ENCODE measurements around the gene SLC8A1.

The SLC8A1 gene

DNA sequence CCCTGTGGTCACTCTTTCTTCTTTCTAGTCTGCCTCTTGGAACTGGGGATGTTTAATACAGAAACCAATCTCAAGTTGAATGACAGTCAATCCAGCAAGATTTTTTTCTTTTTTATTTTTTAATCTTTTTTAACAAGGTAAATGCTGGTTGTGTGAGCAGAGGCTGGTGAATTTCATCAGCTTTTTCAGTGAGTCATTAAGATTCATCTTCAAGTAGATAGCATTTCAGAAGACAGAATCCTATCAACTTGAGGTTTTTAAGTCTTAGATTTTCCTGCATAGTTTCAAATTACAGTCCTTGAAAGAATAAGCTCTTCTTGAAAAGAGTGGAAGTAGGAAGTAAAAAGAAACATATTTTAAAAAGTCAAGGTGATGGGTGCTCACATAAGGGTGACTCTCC, 12.4 kb downstream of the SLC8A1 start:
- TF ChIP-seq, protein P1, sequence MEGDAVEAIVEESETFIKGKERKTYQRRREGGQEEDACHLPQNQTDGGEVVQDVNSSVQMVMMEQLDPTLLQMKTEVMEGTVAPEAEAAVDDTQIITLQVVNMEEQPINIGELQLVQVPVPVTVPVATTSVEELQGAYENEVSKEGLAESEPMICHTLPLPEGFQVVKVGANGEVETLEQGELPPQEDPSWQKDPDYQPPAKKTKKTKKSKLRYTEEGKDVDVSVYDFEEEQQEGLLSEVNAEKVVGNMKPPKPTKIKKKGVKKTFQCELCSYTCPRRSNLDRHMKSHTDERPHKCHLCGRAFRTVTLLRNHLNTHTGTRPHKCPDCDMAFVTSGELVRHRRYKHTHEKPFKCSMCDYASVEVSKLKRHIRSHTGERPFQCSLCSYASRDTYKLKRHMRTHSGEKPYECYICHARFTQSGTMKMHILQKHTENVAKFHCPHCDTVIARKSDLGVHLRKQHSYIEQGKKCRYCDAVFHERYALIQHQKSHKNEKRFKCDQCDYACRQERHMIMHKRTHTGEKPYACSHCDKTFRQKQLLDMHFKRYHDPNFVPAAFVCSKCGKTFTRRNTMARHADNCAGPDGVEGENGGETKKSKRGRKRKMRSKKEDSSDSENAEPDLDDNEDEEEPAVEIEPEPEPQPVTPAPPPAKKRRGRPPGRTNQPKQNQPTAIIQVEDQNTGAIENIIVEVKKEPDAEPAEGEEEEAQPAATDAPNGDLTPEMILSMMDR (IDR thresholded peaks at IDR 0.05; ENCODE audit: low read depth, low read length, missing control alignments), result no peak
- H3K4me3 ChIP-seq (ENCODE audit: low read depth, low read length), result no peak overlapping the region
- DNase-seq (ENCODE audit: low read depth), result no peak

DNA sequence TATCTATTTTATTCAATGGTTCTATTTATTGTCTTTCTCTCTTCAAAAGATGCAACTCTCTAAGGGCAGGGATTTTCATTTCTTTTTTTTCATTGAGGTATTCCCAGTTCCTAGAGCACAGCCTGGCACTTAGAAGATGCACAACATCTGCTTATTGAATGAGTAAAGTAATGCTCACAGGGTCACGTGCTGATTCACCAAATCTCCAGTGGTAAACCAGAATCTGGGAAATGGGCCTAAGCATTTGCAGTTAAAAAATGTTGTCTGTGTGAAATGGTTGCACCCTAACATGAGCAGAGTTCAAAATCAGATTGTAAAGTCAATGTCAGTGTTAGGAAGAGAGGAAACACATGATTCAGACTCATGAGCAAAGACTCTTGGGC, 15.8 kb downstream of the SLC8A1 start:
- TF ChIP-seq, protein P1 (IDR thresholded peaks at IDR 0.05; ENCODE audit: low read depth, low read length, missing control alignments), result no peak
- H3K4me3 ChIP-seq (ENCODE audit: low read depth, low read length), result no peak overlapping the region
- DNase-seq (ENCODE audit: low read depth), result no peak

DNA sequence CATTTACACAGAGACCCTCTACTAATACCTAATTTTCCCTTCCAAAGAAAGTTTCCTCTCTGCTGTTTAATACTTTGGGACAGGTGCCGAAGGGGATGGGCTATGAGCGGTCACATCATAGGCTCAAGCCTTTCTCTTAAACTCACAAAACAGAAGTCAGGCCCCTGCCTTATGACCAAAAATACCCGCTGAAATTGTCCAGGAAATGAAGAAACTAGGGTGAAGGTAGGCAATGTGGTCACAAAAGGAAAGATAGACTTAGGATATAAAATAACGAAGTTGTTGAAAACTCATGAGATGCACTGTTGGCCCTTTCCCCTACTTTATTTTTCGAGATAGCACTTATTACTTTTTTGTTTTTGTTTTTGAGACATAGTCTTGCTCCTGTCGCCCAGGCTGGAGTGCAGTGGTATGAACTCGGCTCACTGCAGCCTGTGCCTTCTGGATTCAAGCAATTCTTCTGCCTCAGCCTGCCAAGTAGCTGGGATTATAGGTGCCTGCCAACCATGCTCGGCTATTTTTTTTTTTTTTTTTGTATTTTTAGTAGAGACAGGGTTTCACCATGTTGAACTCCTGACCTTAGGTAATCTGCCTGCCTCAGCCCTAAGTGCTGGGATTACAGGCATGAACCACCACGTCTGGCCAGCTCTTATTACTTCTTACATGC, 16.3 kb downstream of the SLC8A1 start:
- no peak overlapping the region for H3K4me3 ChIP-seq (ENCODE audit: low read depth, low read length)
- TF ChIP-seq, protein P1 (IDR thresholded peaks at IDR 0.05; ENCODE audit: low read depth, low read length, missing control alignments), result no peak
- DNase-seq (ENCODE audit: low read depth), result no peak

DNA sequence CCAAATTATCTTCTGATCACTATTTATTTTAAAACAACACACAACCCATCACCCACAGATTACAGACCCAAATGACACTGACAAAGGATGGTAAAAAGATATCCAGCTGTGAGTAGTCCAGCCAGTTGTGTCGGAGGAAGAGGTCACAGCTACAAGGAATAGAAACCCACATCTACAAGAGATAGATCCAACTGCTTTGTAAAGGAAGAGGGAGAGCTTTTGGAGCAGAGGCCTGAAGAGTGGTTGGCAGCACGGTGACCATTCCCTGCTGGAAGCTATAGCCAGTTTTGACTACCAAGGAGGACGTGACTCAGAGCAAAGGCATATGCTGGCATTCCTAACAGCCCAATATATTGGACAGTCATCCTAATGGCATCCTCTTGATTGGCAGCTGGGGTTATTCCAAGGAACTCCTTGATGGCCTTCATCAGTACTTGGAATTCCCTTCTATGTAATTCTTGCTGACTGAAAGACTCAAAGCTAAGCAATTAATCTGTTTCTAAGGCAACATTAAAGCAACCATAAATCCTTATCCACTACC, 17.1 kb downstream of the SLC8A1 start:
- H3K4me3 ChIP-seq (ENCODE audit: low read depth, low read length), result no peak overlapping the region
- DNase-seq (ENCODE audit: low read depth), result no peak
- TF ChIP-seq, protein P1 (IDR thresholded peaks at IDR 0.05; ENCODE audit: low read depth, low read length, missing control alignments), result no peak

DNA sequence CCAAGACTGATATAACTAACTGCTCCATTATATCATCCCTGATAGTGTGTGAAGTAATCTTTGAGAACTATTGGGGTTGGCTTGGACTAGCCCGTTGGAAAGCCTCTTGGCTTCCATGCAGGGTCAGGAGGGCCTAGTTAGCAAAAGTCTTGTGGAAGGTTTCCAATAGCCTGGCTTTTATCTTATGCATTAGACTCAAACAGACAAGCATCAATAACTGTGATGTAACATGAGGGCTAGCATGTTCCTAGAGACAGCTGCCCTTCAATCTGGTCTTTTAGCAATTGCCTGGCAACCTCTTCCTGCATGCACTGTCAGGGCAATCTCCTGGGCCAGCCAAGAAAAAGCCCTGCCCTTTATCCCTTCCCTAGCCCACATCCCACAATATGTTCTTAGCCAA, 18.2 kb downstream of the SLC8A1 start:
- TF ChIP-seq, protein P1 (IDR thresholded peaks at IDR 0.05; ENCODE audit: low read depth, low read length, missing control alignments), result no peak
- no peak overlapping the region for H3K4me3 ChIP-seq (ENCODE audit: low read depth, low read length)
- no peak for DNase-seq (ENCODE audit: low read depth)

DNA sequence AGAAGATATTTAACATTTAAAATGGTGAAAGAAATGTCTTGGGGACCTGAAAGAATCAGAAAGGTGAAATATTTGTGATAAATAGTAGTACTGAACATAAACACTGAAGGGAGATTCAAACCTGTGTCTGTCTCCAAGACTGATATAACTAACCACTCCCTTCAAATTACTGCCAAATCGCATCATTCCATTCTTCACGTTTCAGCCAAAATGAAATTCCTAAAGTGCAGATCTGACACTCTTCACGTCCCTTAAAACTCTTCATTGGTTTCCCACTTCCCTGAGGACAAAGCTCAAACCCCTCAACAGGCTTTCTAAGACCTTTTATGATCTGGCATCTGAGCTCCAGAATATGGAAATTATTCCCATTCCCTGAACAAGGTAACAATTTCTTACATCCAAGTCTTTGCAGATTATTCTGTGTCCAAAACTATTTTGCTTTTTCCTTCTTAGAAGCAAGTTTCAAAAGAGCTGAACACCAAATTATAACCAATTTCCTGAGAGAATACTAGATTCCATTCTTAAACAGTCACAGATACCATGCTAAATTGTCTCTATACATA, 18.9 kb downstream of the SLC8A1 start:
- DNase-seq (ENCODE audit: low read depth), result no peak
- H3K4me3 ChIP-seq (ENCODE audit: low read depth, low read length), result no peak overlapping the region
- TF ChIP-seq, protein P1 (IDR thresholded peaks at IDR 0.05; ENCODE audit: low read depth, low read length, missing control alignments), result no peak

DNA sequence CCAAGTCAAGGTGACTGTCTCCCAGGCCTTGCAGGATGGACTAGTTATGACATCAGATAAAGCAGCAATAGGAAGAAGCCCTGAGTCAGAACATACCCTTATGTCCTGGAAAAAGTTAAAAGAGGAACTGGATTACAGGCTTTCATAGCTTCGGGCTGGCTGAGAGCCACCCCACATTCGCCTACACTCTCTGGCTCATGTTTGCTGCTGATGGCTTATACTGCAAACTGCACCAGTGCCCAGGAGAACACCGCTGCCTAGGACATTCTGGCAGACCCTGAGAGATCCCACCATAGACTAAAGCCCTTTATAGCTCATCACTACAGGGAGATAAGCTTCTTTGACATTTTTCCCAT, 20.3 kb downstream of the SLC8A1 start:
- H3K4me3 ChIP-seq (ENCODE audit: low read depth, low read length), result no peak overlapping the region
- DNase-seq (ENCODE audit: low read depth), result no peak
- TF ChIP-seq, protein P1 (IDR thresholded peaks at IDR 0.05; ENCODE audit: low read depth, low read length, missing control alignments), result no peak

Measured in GM12864 (cell line).